ENCODE measurements around the gene MTMR11.
"Not testable (repeated sequence)": the region's sequence is repeated elsewhere in the genome, so short reads cannot be mapped to it uniquely, and the experiment has no call there.

MTMR11 gene

GRCh38 chr1:149949911-149950310 lies 13.2 kb upstream of the MTMR11 start:
- H3K27ac ChIP-seq, result no peak overlapping the region

GRCh38 chr1:149945206-149945605 lies 8.5 kb upstream of the MTMR11 start:
- Histone ChIP-seq H3K36me3 (ENCODE audit: control insufficient read depth, insufficient read depth, low read length) (no peaks in the 10 kb centered on the region), H3K9ac (no peak overlapping the region), H3K4me3 (ENCODE audit: low read depth, low read length) (no peak overlapping the region), H3K9me3 (ENCODE audit: control insufficient read depth, low read length) (no peaks in the 10 kb centered on the region), H3K4me1 (no peaks in the 10 kb centered on the region), H3K27me3 (ENCODE audit: control insufficient read depth, insufficient read depth, low read length) (no peaks in the 10 kb centered on the region), H2AFZ (no peak overlapping the region), H3K79me2 (no peaks in the 10 kb centered on the region), H3K27ac (no peak overlapping the region), H3K4me2 (ENCODE audit: low read length) (no peak overlapping the region)
- TF ChIP-seq CTCF (IDR thresholded peaks at IDR 0.05), result no peak

More at GRCh38 chr1:149949911-149950310, 13.2 kb upstream of the MTMR11 start:
- H3K79me2 ChIP-seq, result no peaks in the 10 kb centered on the region
- no peaks in the 10 kb centered on the region for H3K27me3 ChIP-seq (ENCODE audit: control insufficient read depth, insufficient read depth, low read length)
- H2AFZ ChIP-seq, result no peak overlapping the region
- H3K4me3 ChIP-seq (ENCODE audit: low read depth, low read length), result no peak overlapping the region
- H3K36me3 ChIP-seq (ENCODE audit: control insufficient read depth, insufficient read depth, low read length), result no peaks in the 10 kb centered on the region
- no peak overlapping the region for H3K9ac ChIP-seq
- H3K4me1 ChIP-seq, result no peaks in the 10 kb centered on the region
- H3K4me2 ChIP-seq (ENCODE audit: low read length), result no peak overlapping the region
- TF ChIP-seq CTCF (IDR thresholded peaks at IDR 0.05), result no peak
- H3K9me3 ChIP-seq (ENCODE audit: control insufficient read depth, low read length), result no peaks in the 10 kb centered on the region

- no peaks in the 10 kb centered on the region for H3K9me3 ChIP-seq (ENCODE audit: control insufficient read depth, low read length)
Observed at GRCh38 chr1:149942885-149943284, 6.2 kb upstream of the MTMR11 start.

GRCh38 chr1:149942207-149942606 lies 5.5 kb upstream of the MTMR11 start:
- no peaks in the 10 kb centered on the region for H3K4me1 ChIP-seq
- no peaks in the 10 kb centered on the region for H3K36me3 ChIP-seq (ENCODE audit: control insufficient read depth, insufficient read depth, low read length)
- no peaks in the 10 kb centered on the region for H3K27me3 ChIP-seq (ENCODE audit: control insufficient read depth, insufficient read depth, low read length)
- TF ChIP-seq CTCF (IDR thresholded peaks at IDR 0.05), result peak; percentile 29
- no peak overlapping the region for H3K4me2 ChIP-seq (ENCODE audit: low read length)
- H2AFZ ChIP-seq, result no peak overlapping the region
- no peaks in the 10 kb centered on the region for H3K79me2 ChIP-seq
- H3K4me3 ChIP-seq (ENCODE audit: low read depth, low read length), result no peak overlapping the region
- H3K9me3 ChIP-seq (ENCODE audit: control insufficient read depth, low read length), result no peaks in the 10 kb centered on the region
- H3K9ac ChIP-seq, result no peak overlapping the region
- no peak overlapping the region for H3K27ac ChIP-seq

More at GRCh38 chr1:149942885-149943284, 6.2 kb upstream of the MTMR11 start:
- no peaks in the 10 kb centered on the region for H3K79me2 ChIP-seq
- no peak overlapping the region for H3K4me2 ChIP-seq (ENCODE audit: low read length)
- H3K27ac ChIP-seq, result no peak overlapping the region
- no peaks in the 10 kb centered on the region for H3K4me1 ChIP-seq
- no peak overlapping the region for H3K9ac ChIP-seq
- H3K36me3 ChIP-seq (ENCODE audit: control insufficient read depth, insufficient read depth, low read length), result no peaks in the 10 kb centered on the region
- no peak overlapping the region for H3K4me3 ChIP-seq (ENCODE audit: low read depth, low read length)
- H2AFZ ChIP-seq, result no peak overlapping the region
- H3K27me3 ChIP-seq (ENCODE audit: control insufficient read depth, insufficient read depth, low read length), result no peaks in the 10 kb centered on the region
- TF ChIP-seq CTCF (IDR thresholded peaks at IDR 0.05), result no peak

- Histone ChIP-seq H3K27ac (no peak overlapping the region), H3K27me3 (ENCODE audit: control insufficient read depth, insufficient read depth, low read length) (no peaks in the 10 kb centered on the region), H3K4me2 (ENCODE audit: low read length) (no peak overlapping the region), H2AFZ (no peak overlapping the region), H3K9me3 (ENCODE audit: control insufficient read depth, low read length) (no peaks in the 10 kb centered on the region), H3K79me2 (no peaks in the 10 kb centered on the region), H3K9ac (no peak overlapping the region), H3K4me1 (peaks cover 6% of the 10 kb centered on the region), H3K4me3 (ENCODE audit: low read depth, low read length) (no peak overlapping the region), H3K36me3 (ENCODE audit: control insufficient read depth, insufficient read depth, low read length) (no peaks in the 10 kb centered on the region)
- TF ChIP-seq CTCF (IDR thresholded peaks at IDR 0.05), result no peak
Observed at GRCh38 chr1:149940427-149940826, 3.7 kb upstream of the MTMR11 start.

- H3K36me3 ChIP-seq (ENCODE audit: control insufficient read depth, insufficient read depth, low read length); H3K79me2 ChIP-seq; H3K9ac ChIP-seq; H3K4me1 ChIP-seq; H2AFZ ChIP-seq; H3K27me3 ChIP-seq (ENCODE audit: control insufficient read depth, insufficient read depth, low read length); H3K27ac ChIP-seq; H3K4me2 ChIP-seq (ENCODE audit: low read length); H3K9me3 ChIP-seq (ENCODE audit: control insufficient read depth, low read length); H3K4me3 ChIP-seq (ENCODE audit: low read depth, low read length): not testable (repeated sequence)
Observed at GRCh38 chr1:149938668-149939003, 2.0 kb upstream of the MTMR11 start.

Data from parathyroid adenoma (tissue), 2 donors.